GM21825 (cell line): ENCODE measurements around the gene ADGRB2.

Experiments
- ATAC-seq: cut with Tn5 transposase; IDR thresholded peaks from one replicate; pipeline ENCODE4 v1.9.1; 2021; ENCODE audit warnings: mild to moderate bottlenecking, moderate library complexity; ENCODE audit not compliant: unreplicated experiment

ADGRB2 gene

DNA sequence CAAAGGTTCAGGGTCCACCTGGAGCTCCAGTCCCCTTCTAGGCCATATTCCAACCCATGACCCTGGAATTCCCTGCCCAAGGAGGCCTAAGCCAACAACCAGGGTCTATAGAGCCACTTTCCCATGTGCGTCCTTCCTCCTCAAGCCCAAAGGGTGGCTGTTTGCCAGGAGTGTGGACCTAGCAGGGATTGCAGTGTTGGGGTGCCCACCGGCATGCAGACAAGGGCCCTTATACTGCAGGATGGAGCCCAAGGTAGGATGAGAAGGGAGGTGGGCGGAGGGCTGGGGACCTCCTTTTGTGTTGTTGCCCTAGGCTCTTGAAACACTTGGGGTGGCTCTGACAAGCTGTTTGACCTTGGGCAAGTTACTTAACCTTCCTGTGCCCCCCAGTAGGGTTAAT, 19.7 kb upstream of the ADGRB2 start:
- ATAC-seq: no peak

DNA sequence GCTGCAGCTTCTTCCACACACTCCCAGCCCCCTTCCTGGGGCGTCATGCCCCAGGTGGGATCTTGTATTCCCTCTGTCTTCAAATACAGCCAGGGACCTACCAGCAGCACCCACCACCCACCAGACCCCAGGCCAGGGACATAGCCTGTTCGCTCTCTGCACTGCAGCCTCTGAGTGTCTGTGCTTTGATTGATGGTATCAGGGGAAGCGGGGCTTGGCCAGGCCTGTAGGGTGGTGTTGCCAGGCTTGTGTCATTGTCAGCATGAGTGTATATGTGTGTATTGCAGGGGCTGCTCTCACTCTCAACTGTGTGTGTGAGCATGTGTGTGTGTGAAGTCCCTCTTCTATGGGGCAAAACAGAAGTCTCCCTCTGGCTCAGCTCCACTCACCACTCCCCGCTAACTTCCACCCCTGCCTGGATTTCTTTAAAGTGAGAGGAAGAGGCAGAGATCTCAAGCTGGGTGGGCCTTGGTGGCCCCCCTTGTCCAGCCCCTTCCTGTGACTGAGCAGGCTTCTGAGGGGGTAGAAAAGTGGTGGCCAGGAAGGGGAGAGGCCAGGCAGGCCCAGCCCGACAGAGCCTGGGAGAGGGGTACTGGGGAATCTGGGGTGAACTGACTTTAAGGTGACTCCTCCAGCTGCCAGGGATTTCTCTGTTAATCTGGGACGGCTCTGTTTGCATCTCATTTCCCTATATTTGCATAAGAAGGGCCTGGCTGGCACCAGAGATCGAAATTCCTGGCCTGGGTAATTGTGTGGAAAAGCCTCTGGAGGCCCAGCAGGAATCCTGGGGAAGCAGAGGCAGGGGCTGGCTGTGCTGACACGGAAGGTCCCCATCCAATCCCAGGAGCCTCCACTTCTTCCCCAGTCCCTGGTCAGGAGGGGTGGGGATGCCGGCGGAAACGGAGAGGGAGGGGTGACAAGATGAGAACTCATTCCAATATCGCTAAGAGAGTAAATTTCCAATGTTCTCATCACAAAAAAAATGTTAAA, 18.6 kb upstream of the ADGRB2 start:
- no peak for ATAC-seq

DNA sequence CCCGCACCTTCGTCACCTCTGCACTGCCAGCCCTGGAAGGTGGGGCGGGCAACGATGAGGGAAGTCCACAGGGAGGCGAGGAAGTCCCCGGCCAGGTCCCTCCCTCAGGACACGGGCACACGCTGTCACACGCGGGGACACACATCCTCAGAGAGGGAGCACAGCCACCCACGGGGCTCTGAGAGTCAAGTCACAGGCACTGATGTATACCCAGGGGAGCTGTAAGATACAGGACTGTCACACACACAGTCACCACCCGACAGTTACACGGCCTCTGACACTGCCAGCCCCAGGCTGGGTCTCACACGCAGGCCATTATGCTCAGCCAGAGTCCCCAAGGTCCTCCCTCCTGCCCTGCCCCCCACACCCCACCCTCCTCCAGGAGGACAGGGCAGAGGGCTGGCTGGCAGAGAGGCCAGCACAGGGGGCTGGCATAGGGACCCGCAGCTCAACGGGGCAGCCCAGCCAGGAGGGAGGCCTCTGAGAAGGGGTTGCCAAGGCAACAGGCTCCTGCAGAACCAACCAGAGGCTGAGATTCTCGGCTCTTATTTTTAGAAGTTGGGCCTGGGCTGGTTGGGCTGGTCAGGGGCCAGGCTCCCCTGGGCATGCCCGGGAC, 17.7 kb upstream of the ADGRB2 start:
- no peak for ATAC-seq

DNA sequence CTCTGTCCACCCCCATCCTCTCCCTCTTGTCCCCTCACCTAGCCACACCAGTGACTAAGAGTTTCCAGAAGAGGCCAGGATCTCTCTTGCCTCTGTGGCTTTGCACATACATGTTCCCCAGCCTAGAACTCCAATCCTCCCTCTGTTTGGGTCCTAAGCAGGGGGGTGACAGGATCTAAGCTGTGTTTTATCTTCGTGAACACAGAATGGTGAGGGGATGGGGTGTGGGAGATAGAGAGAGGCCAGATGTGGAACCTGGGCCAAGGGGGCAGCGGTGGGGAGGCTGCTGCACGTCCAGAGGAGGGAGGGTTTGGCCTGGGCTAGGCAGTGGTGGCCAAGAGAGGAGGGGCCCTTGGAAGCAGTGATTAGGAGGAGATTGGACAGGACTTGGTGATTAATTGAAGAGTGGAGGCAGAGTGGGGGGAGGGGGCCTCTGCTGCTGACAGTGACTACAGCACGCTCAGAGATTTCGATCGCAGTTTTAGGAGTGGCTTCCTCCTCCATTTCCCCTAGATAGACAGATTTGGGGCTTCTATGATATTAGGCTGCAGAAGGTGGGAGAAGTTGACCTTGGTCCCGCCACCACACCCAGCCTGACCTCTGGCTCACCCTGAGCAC, 17.1 kb upstream of the ADGRB2 start:
- no peak for ATAC-seq

DNA sequence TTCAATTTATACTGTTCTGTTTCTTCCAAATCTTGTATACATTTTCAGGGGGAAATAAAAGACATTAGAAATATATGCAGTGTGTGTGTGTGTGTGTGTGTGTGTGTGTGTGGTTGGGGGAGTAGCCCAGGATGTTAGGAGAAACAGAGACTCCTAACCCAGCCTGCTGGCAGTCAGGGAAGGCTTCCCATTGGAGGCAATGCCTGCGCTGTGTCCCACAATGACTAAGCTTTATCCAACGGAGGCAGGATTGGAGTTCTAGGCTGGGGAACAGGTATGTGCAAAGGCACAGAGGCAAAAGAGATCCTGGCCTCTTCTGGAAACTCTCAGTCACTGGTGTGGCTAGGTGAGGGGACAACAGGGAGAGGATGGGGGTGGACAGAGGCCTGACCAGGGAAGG, 16.5 kb upstream of the ADGRB2 start:
- ATAC-seq: no peak

DNA sequence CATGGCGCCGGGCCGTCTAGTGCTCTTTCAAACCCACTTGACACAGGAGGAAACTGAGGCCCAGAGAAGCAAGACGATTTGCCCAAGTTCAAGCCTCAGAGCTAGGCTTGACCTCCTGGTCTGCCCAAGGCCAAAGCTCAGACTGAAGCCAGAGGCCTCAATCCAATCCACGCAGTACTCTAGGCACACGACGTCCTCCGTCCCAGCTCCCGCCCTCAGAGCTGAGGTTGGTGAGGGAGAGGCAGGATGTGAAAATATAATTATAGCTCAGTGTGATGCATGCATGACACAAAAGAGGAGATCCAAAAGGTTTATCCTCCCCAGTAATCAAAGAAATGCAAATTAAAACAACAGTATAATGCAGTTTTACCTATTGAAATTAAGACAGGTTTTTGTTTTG, 15.5 kb upstream of the ADGRB2 start:
- no peak for ATAC-seq

DNA sequence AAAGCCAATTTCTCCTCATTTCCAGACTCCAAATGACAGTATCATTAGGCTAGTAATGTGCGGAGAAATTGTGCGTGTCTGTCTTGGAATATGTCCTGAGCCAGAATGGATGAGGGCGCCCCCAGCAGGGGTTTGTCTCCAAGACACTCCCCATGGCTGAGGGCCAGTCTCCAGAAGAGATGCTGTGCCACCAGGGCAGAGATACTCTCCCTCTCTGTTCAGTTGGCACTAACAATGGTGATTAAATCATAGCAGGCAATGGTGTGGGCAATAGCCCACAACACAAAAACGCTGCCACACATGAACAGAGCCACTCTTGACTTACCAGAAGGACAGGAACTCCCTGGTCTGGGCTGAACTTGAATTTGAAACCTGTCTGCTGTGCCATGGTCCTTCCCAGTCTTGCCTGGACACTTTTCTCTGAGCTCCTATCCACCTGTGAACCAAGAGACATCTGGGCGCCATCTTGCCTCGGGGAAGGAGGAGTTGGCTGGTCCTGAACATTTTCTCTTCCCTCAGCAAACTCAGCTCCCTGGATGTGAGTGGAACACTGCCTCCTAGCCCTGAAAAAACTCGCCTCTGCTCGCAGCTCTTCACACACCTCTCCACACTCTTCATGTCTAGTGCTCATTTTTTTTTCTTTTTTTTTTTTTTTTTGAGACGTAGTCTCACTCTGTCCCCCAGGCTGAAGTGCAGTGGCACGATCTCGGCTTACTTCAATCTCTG, 14.8 kb upstream of the ADGRB2 start:
- no peak for ATAC-seq

DNA sequence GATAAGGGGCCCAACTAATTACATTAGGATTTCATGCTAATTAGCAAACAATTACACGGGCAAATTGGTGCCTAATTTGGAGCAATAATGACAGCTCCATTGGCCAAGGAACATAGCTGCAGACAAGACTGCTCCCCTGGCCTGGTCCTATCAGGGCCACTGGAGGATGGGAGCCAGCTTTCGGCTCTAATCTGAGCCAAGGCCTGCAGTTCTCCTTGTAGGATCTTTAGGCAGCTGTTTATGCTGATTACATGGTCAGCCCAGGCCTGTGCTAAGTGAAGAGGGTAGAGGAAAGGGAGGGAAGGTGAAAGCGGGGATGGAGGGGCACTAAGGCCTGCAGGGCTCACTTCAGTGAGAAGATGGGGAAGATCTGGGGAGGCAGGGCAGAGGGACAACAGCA, 12.4 kb upstream of the ADGRB2 start:
- ATAC-seq: no peak

DNA sequence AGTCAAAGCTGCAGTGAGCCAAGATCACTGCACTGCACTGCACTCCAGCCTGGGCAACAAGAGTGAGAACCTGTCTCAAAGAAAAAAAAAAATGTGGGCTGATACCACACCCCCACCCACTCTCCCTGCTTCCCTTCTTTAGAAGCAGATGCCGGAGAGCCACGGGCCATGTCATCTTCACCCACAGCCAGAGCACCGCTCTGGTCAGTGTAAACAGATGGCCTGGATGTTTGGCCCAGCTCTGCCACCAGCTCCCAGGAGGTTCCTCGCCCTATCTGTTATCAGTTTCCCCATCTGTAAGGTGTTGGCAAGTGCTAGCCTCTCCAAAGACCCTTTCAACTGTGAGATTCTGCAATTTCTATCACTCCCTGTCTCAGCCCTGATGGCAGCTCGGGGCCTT, 11.9 kb upstream of the ADGRB2 start:
- ATAC-seq: no peak

DNA sequence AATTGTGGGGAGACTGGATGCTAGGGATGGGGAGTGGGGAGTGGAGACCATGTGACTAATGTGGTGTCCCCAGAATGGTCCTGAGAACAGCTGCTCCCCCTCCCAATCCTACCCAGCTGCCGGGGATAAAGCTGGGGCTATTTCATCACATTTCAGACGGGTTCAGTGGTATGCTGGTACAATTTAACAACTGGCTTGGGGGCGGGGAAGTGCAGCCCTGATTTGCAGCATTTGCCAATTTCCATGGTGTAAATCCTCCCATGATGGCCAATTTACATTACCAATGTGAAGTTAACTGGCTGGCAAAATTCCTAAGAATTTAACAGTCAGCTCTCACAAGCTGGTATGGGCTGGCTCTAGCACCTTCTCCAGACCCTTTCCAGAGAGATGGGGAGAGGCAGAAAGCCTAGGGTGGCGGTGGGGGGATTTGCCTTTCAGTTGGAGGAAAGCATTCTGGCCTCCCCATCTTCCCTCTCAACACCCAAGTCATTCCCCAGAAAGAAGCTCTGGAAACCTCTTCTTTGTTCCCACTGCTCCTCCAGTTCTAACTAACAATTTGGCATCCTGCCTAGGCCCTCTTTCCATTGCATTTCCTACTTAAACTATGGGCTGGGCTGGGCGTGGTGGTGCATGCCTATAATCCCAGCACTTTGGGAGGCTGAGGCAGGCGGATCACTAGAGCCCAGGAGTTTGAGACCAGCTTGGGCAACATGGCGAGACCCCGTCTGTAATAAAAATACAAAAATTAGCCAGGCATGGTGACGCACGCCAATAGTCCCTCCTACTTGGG, 11.3 kb upstream of the ADGRB2 start:
- ATAC-seq: no peak

DNA sequence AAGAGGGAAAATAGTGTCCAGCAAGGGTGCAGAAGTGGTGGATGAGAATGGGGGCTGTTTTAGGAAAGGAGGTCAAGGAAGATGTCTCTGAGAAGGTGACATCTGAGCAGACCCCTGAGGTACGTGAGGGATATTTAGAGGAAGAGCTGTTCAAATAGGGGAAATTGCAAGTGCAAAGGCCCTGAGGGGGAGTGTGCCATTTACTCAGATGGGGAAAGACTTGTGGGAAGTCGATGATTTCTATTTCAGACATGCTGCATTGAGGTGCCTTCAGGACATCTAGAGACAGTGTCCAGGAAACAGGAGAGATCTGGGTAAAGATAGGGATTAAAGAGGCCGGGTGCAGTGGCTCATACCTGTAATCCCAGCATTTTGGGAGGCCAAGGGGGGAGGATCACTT, 10.4 kb upstream of the ADGRB2 start:
- no peak for ATAC-seq

DNA sequence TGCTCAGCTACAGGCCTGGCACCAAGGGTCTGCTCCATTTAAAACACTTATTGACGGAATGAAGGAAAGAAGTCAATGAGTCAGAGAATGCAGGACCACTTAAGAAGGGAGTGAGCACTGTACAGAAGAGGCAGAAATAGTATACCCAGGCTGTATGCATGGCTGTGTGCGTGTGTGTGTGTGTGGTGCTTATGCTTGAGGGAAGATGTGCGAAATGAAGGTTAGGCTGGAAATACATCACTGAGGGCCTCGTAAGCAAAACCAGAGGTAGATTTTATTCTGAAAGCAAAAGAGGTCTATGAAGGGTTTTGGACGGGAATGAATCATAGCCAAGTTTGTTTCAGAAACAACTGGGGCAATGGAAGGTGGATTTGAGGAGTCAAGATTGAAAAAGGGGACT, 9.7 kb upstream of the ADGRB2 start:
- no peak for ATAC-seq

DNA sequence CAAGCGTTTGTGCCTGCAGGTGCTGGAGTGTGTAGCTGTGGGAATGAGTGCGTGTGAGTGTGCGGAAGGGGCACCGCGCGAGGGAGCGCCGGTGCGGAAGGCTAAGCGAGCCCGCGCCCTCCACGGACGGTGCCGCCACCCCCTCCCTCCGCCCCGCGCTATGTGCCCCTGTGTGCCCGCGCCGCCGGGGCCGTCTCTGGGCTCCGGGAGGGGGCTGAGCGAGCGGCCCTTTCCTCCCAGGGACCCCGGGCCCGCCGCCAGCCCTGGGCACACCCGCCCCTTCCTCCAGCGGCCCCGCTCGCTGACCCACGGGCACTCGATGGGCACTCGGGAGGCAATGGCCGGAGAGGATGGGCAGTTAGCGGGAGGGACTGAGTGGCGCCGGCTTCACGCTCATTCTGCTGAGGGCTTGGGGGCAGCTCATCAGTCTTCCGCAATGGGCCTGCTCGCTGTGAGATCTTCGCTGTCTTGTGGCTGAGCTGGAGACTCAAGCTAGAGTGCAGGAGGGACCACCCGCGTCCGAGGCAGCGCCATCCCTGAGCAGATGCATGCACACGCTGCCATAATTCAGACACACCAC, 8.6 kb upstream of the ADGRB2 start:
- no peak for ATAC-seq

DNA sequence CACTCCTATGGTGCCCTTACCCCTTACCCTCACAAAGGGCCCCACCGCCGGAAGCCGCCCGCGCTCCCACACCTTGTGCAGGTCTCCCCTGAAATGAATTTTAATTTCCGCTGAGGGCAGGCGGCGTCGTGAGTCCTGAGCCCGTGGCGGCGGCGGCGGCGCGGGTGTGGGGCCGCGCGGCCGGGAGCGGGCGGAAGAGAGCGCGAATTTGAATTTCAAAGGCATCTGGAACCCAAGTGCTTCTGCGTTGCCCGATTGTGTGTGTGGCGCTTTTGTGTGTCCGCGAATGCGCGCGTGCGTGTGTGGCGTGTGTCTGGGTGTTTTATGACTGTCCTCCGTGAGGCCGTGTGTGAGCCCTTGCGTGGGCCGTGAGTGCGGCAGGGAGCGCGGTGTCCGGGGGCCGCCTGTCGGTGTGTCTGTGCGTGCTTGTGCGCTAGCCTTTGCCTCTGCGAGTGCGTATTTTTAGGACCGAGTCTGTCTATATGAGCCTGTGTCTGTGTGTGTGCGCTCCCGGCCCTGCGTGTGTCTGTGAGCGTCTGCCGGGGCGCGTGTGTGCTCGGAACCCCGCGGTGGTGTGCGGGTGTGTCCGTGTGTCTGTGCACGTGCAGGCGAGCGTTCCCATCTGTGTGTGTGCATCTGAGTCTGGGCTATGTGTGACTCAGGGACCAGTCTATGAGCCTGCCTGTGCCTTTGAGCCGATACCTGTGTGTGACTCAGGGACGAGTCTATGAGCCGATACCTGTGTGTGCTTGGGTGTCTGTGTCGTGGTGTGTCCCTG, 7.9 kb upstream of the ADGRB2 start:
- ATAC-seq: no peak

DNA sequence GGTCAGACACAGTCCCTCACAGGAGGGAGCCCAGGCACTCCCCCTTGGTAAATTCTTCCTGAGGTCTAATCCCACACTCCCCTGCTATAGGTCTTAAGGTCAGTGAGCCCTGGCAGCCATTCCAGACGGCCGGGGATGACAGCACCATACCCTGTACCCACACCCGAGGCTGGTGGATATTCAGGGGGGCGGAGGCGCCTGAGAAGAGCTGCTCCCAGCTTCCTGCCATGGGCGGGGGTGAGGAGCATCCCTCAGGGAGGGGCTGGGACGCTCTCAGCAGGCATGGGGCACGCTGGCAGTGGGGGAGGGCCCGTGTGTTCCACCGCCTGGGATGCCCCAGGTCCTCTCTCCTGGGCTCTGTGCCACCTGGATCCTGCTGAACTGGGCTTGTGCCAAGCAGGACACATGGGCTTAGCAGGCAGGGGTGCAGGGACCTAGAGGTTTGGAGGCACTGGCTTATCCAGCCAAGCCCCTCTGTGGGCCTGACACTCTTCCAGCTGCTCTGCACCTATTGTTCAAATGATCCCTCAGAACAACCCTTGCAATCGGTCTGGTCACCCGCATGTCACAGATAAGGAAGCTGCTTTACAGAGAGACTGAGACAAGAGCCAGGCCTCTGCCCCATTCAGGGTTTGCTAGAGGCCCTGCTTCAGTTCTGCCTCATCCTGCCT, 5.7 kb upstream of the ADGRB2 start:
- no peak for ATAC-seq

DNA sequence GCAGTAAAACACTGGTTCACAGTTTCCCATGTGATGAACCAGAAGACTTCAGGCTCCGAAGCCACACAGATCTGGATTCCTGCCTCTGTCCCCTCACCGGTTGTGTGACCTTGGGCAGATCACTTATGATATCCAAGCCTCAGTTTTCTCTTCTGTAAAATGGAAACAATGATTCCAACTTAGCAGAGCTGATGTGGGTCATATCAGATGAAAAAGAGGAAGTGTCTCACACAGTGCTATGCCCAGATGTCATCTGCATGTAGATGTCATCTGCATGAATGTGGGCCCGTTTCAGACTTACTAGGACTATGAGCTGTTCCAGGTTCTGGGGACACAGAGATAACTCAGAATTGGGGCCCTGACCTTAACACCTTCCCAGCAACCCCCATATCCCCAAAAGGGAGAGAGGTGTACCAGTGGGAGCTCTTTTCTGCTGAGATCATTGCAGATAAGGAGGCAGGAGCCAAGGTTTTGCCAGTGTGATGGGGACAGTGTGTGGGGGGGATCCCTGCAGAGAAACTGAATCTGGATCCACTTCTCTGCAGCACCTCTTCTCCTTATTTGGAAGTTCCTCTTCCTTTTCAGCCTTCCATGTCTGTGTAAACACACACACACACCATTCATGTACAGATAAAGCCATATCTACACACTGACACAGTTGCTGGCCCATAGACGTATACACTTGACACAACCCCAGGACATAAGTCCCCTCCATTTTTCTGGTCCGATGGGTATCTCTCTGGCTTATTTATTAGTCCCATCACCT, 5.0 kb upstream of the ADGRB2 start:
- ATAC-seq: no peak

DNA sequence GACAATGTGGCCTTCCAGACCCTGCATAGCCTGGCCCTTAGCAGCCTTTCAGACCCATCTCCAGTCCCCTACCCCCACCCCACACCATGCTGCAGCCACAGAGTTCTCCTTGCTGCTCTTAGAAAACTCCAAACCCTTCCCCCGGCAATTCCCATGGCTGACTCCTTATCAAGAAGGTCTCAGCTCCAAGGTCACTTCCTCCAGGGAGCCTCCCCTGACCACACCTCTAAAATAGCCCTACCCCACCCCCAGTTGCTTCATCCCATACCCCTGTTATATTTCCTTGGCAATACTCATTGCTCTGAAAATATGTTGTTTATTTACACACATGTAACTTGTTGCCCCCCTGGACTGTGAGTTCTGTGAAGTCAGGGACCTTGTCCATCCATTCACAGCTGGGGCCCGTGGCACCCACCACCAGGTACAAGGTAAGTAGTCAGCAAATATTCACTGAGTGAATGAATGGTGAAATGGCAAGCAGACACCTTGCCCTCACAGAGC, 4.3 kb upstream of the ADGRB2 start:
- ATAC-seq: no peak

DNA sequence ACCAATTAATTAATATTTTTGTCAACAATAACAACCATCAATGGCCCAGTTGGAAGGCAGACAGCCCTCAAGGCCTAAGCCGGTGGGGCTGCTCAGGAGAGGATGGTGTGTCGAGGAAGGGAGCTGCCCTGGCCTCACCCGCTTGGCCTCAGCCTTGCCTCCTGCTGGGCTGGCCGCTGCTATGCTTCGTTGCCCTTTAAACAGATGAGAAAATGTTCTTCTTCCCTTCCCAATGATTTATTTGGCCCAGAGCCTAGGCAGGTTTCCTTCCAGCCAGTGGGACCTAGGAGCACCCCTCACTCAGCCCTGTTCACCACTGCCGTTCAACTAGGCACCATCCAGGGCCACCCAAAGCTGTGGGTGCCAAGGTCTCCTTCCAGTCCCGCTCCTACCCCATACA, 3.1 kb upstream of the ADGRB2 start:
- no peak for ATAC-seq
